Activated naive CD8-positive, alpha-beta T cell treated with anti-CD3 and anti-CD28 coated beads, Interleukin-2, amount 50 U/mL, for 16 hours (primary cell): Measurements from ENCODE around the gene SIRPB2.
A peak's percentile ranks its signal among the peaks of the same experiment; 100 is the strongest.

Source experiments
- DNase-seq: peaks from one replicate; pipeline ENCODE4 v3.0.0-alpha.2; 2020; ENCODE audit warnings: low read depth, low spot score

Gene SIRPB2

GRCh38 chr20:1443085-1443484 is 48.1 kb downstream of the SIRPB2 start:
- DNase-seq = no peak

- no peak for DNase-seq
These were observed 48.9 kb downstream of the SIRPB2 start for GRCh38 chr20:1442304-1442703.

- DNase-seq = no peak
These were observed 50.1 kb downstream of the SIRPB2 start for GRCh38 chr20:1441133-1441532.

GRCh38 chr20:1440024-1440423 is 51.2 kb downstream of the SIRPB2 start:
- DNase-seq = no peak

- no peak for DNase-seq
These were observed 52.9 kb downstream of the SIRPB2 start for GRCh38 chr20:1438361-1438760.

- peak; percentile 44 for DNase-seq
These were observed 53.9 kb downstream of the SIRPB2 start for GRCh38 chr20:1437235-1437904.

- DNase-seq = no peak
These were observed 55.0 kb downstream of the SIRPB2 start for GRCh38 chr20:1436263-1436662.

- DNase-seq = no peak
These were observed 55.9 kb downstream of the SIRPB2 start for GRCh38 chr20:1435337-1435699.

GRCh38 chr20:1434571-1435336 is 56.5 kb downstream of the SIRPB2 start:
- DNase-seq = no peak

GRCh38 chr20:1431158-1431557 is 60.1 kb downstream of the SIRPB2 start:
- DNase-seq = no peak

GRCh38 chr20:1430004-1430451 is 61.2 kb downstream of the SIRPB2 start:
- no peak for DNase-seq

GRCh38 chr20:1429143-1429728 is 62.0 kb downstream of the SIRPB2 start:
- DNase-seq = no peak

- DNase-seq = no peak
These were observed 63.7 kb downstream of the SIRPB2 start for GRCh38 chr20:1427457-1428054.

GRCh38 chr20:1426231-1426849 is 64.9 kb downstream of the SIRPB2 start:
- DNase-seq = no peak
